H4 (cell line): ENCODE measurements around the gene LRRC7. TPM values are rescaled to one million over a fixed set of nuclear protein-coding genes. Genes with fewer than 3 reads are reported as not detected.
"Not testable (repeated sequence)": the region's sequence is repeated elsewhere in the genome, so short reads cannot be mapped to it uniquely, and the experiment has no call there.

ENCODE experiments used
- DNase-seq: peaks from one replicate; pipeline ENCODE4 v3.0.0-alpha.2; 2015; ENCODE audit warnings: low spot score
- total RNA-seq: library from RNA; depleted of rRNA; stranded (reverse); fragments of >200 nt; shearing (Covaris generic); gene quantifications from 2 replicates; pipeline ENCODE4 v1.2.3, GENCODE V29; 2014

The LRRC7 gene
- total RNA-seq, 1 experiment from 2014 or later = 0.10 TPM

- no peak for DNase-seq
Observed at GRCh38 chr1:69878338-69878737, 310.6 kb downstream of the LRRC7 start.

- DNase-seq = not testable (repeated sequence)
Observed at GRCh38 chr1:69888016-69888415, 320.3 kb downstream of the LRRC7 start.

DNA sequence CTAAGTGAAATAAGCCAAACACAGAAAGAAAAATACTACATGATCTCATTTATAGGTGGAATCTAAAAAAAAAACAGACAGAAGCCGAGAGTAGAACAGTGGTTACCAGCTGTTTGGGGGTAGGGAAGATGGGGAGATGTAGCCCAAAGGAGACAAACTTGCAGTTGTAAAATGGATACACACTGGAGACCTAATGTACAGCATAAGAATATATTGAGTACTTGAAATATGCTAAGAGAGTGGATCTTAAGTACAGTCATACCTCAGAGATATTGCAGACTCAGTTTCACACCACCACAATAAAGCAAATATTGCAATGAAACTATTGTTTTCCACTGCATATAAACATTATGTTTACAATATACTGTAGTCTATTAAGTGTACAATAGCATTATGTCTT lies 320.9 kb downstream of the LRRC7 start:
- no peak for DNase-seq

DNA sequence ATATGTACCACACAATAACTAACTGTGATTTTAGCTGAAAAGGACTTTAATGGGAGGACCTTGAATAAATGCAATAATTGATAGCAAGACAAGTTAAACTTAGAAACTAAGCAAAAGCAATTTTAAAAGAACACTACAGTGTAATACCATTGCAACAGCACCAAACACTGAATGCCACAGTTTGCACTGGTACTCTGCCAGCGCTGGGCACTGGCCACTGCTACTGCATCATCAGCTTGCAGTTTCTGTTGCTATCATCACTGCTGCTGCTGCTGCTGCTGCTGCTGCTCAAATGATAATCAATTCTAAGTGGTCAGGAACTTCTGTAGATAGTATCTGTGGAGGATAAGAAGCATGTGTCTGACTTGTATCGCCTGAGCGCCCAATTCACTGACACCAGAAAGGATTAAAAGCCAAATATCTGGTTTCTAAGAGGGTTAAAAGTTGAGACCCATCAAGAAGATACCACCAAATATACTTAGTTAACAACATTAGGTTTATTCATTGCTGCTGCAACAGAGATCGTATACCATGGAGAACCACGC lies 330.8 kb downstream of the LRRC7 start:
- no peak for DNase-seq

DNA sequence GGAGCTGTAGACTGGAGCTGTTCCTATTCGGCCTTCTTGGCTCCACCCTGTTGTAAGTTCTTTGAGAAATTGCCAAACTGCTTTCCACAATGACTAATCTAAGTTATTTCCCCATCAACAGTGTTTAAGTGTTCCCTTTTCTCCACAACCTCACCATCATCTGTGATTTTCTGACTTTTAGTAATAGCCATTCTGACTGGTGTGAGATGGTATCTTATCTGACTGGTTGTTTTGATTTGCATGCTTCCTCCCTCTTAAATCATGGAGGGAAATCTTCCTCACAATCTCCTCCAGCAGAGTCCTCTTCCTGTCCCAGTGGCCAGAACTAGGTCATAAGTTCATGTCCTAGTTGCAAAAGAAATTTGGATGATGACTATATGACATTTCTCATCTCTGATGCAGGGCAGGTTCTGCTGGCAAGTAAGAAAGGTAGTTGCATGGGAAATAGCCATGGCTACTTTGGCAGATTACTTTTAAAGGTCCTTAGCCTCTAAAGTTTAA lies 343.6 kb downstream of the LRRC7 start:
- peak; percentile 77 for DNase-seq

GRCh38 chr1:69913977-69914376 lies 346.3 kb downstream of the LRRC7 start:
- peak; percentile 43 for DNase-seq

DNA sequence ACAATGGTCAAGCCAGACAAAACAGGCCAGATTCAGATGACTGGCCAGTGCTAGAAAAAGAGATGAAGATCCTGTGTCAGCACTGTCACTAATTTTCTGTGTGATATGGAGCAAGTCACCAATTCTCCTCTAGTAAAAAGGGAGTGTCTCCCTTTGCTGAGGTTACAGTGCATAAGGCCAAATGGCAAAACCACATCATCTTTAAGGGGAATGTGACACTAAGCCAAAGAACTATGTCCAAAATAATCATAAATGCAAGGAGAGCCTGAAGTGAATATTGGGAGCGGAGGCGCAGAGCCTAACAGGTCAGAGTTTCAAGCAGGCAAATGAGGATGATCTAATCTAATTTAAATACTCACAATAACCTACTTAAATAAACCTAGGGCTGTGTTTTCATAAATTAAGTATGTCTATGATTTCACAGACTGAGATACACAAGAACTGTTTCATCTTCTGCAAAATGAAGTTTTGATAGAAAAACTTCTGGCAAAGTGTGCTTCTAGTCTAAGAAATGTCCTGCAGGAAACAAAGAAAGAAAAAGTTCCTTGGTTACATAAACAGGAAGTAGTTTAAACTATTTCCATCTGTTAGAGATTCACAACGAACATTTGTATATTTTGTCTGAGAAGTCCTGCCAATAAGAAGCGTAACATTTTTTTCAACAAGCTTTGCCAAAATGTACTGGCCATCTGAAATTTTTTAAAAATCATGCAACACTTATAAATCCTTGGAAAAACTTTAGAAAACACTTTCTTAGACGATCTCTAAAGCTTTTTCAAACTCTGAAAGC lies 347.4 kb downstream of the LRRC7 start:
- DNase-seq = peak; percentile 57

- no peak for DNase-seq
Observed at GRCh38 chr1:69919129-69919921, 351.6 kb downstream of the LRRC7 start.

DNA sequence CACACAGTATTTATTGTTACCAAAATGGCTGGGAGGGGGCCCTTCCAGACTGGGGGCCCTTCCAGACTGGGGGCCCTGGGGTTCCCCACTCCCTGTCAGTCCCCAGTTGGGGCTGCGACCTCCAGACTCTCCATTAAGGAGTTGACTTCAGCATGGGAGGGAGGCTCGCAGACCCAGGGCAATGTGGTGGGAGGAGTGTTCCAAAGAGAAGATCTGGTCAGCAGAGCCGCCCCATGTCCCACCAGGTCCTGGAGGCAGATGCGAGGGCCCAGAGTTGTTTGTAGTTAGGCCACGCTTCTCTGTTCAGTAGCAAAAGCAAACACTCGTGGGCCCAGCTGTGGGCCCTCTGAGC lies 352.2 kb downstream of the LRRC7 start:
- DNase-seq = no peak

- no peak for DNase-seq
Observed at GRCh38 chr1:69920426-69920825, 352.7 kb downstream of the LRRC7 start.

DNA sequence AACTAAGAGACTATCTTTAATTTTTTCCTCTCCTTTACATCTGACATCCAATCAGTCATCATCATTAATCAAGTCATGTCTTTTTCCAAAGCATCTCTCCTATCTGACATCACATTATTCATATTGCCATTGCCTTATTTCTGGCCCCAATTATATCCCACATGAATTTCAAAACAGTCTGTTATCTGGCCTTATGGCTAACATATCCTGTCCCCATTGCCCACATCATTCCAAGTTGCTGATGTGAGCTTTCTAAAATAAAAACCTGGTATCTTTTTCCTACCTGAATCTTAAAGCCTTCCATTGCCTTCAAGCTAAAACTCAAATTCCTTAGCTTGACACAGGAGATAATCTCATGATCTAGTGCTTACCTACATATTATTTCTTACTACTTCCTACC lies 353.8 kb downstream of the LRRC7 start:
- no peak for DNase-seq

DNA sequence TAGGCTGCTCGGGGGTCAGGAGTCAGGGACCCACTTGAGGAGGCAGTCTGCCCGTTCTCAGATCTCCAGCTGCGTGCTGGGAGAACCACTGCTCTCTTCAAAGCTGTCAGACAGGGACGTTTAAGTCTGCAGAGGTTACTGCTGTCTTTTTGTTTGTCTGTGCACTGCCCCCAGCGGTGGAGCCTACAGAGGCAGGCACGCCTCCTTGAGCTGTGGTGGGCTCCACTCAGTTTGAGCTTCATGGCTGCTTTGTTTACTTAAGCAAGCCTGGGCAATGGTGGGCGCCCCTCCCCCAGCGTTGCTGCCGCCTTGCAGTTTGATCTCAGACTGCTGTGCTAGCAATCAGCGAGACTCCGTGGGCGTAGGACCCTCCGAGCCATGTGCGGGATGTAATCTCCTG lies 360.5 kb downstream of the LRRC7 start:
- DNase-seq = not testable (repeated sequence)

GRCh38 chr1:69929308-69930057 lies 361.8 kb downstream of the LRRC7 start:
- no peak for DNase-seq

GRCh38 chr1:69930396-69930795 lies 362.7 kb downstream of the LRRC7 start:
- no peak for DNase-seq

DNA sequence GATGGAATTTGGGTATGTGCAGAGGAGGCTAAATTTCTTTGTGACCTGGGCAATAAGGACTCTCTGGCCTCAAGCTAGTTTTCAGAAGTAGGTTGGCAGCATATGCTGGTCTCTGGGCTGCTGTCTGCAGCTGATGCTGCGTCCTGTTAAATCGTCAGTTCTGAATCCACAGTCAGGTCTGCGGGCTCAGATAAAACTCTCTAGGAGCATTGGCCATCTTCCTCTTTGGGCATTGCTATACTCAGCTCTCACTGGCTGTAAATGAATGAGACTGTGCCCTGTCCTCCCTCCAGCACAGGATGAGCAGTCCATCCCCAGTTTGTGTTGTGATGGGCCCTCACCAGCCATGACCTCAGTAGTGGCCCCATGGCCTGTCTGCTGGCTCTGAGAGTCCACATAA lies 365.0 kb downstream of the LRRC7 start:
- DNase-seq = no peak

DNA sequence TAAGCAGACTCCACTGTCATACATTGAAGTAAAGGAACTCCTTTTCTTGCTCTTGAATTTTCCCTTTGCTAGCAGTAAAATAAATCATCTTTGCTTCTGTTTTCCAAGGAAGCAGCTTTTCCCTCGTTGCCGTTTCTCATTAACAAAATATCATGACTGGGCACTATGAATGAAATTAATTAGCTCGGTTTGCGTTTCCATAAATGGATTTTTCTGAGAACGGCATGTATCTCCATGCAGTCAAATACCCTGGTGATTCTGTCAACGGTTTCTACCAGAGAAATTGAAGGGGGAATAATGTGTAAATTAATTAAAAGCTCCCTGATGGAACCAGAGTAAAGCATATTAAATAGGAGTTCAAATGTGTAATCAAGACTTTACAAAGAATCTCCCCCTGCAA lies 372.5 kb downstream of the LRRC7 start:
- no peak for DNase-seq

DNA sequence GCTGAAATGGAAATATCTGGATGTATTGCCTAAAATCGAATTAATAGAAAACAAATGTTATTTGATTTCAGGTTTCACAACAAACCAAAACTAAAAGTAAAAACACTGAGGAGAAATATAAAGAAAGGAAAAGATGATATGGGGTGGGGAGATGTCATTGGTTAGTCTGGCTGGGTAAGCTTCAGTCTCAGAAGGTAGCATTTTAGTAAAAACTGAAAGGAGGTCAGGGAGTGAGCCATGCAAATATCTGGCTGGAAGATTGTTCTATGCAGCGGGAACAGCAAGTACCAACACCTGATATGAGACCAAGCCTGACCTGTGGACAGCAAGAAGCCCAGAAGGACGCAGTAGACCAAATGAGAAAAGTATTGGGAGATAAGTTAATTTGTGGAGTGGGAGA lies 373.1 kb downstream of the LRRC7 start:
- no peak for DNase-seq

DNA sequence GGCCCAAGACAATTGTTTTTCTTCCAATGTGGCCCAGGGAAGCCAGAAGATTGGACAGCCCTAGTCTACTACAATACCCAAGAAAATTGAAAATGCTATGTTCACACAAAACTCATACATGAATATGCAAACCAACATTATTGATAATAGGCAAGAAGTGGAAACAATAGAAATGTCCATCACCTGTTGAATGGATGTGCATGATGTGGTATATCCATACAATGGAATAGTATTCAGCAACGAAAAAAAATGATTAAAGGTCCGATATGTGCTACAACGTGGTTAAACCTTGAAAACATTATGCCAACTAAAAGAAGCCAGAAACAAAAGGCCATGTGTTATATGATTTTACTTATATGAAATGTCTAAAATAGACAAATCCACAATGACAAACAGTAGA lies 375.3 kb downstream of the LRRC7 start:
- no peak for DNase-seq

- DNase-seq = no peak
Observed at GRCh38 chr1:69946935-69947334, 379.2 kb downstream of the LRRC7 start.

GRCh38 chr1:69947837-69948236 lies 380.1 kb downstream of the LRRC7 start:
- peak; percentile 18 for DNase-seq

- no peak for DNase-seq
Observed at GRCh38 chr1:69952676-69953075, 385.0 kb downstream of the LRRC7 start.

GRCh38 chr1:69962452-69962851 lies 394.7 kb downstream of the LRRC7 start:
- DNase-seq = not testable (repeated sequence)
